Endometrium (tissue), 2 donors: ENCODE results near the gene GATA5.

ENCODE experiments used
- FAIRE-seq: peaks from 2 replicates; lab custom pipeline; 2012; peaks lifted over from hg19 to GRCh38; lab: Jason Lieb, UNC
- donor health status: control.
- donor health status: control.

The GATA5 gene

GRCh38 chr20:62475772-62476055, at the start of gene GATA5:
Gene GATA5 (minus strand): TSS chr20:62475995. CDS start chr20:62475521, 474 bp downstream.
- no peak for FAIRE-seq

GRCh38 chr20:62525014-62525413, 49.2 kb upstream of the GATA5 start:
- FAIRE-seq: no peak

GRCh38 chr20:62524505-62524911, 48.7 kb upstream of the GATA5 start:
- FAIRE-seq: no peak

GRCh38 chr20:62523473-62524203, 47.8 kb upstream of the GATA5 start:
- no peak for FAIRE-seq

GRCh38 chr20:62522748-62523396, 47.1 kb upstream of the GATA5 start:
- no peak for FAIRE-seq

- no peak for FAIRE-seq
Measured at GRCh38 chr20:62519826-62520225, 44.0 kb upstream of the GATA5 start.

GRCh38 chr20:62518911-62519310, 43.1 kb upstream of the GATA5 start:
- FAIRE-seq: no peak

GRCh38 chr20:62517901-62518610, 42.3 kb upstream of the GATA5 start:
- FAIRE-seq: no peak

GRCh38 chr20:62517168-62517567, 41.4 kb upstream of the GATA5 start:
- FAIRE-seq: no peak

- FAIRE-seq: no peak
Measured at GRCh38 chr20:62516338-62516737, 40.5 kb upstream of the GATA5 start.

GRCh38 chr20:62515826-62516225, 40.0 kb upstream of the GATA5 start:
- no peak for FAIRE-seq

GRCh38 chr20:62515280-62515679, 39.5 kb upstream of the GATA5 start:
- no peak for FAIRE-seq

- FAIRE-seq: no peak
Measured at GRCh38 chr20:62513991-62514390, 38.2 kb upstream of the GATA5 start.

GRCh38 chr20:62511915-62512610, 36.3 kb upstream of the GATA5 start:
- no peak for FAIRE-seq

GRCh38 chr20:62511300-62511914, 35.6 kb upstream of the GATA5 start:
- no peak for FAIRE-seq

- FAIRE-seq: no peak
Measured at GRCh38 chr20:62508641-62509051, 32.9 kb upstream of the GATA5 start.

GRCh38 chr20:62507991-62508640, 32.3 kb upstream of the GATA5 start:
- FAIRE-seq: no peak

GRCh38 chr20:62507323-62507722, 31.5 kb upstream of the GATA5 start:
- FAIRE-seq: no peak

GRCh38 chr20:62506791-62507190, 31.0 kb upstream of the GATA5 start:
- FAIRE-seq: no peak

- FAIRE-seq: no peak
Measured at GRCh38 chr20:62506087-62506486, 30.3 kb upstream of the GATA5 start.

GRCh38 chr20:62505337-62506045, 29.7 kb upstream of the GATA5 start:
- FAIRE-seq: no peak
